AG09309 (cell line): ENCODE results near the gene MDP1.
"Not testable (repeated sequence)": the region's sequence is repeated elsewhere in the genome, so short reads cannot be mapped to it uniquely, and the experiment has no call there.

Experiments
- DNase-seq: peaks from one replicate; pipeline ENCODE4 v3.0.0-alpha.2; 2010; ENCODE audit warnings: low read depth
- H3K4me3 ChIP-seq: 2 replicates; pipeline ENCODE4 v1.5.1; 2011; ENCODE audit warnings: mild to moderate bottlenecking, low read depth, low read length, moderate library complexity; ENCODE audit not compliant: control insufficient read depth
- CTCF ChIP-seq: IDR thresholded peaks from 2 replicates; pipeline ENCODE4 v1.5.1; 2011; ENCODE audit warnings: mild to moderate bottlenecking, low read depth, low read length, inconsistent platforms; ENCODE audit not compliant: insufficient read depth, control insufficient read depth; ENCODE audit errors: missing control alignments

Gene MDP1

GRCh38 chr14:24204163-24205146 lies 11.4 kb downstream of the MDP1 start:
- no peak for TF ChIP-seq CTCF
- no peak for DNase-seq
- H3K4me3 ChIP-seq = no peak overlapping the region

GRCh38 chr14:24203249-24203886 lies 12.5 kb downstream of the MDP1 start:
- not testable (repeated sequence) for H3K4me3 ChIP-seq, DNase-seq

GRCh38 chr14:24202538-24202937 lies 13.3 kb downstream of the MDP1 start:
- DNase-seq, H3K4me3 ChIP-seq: not testable (repeated sequence)

GRCh38 chr14:24198814-24199524 lies 16.9 kb downstream of the MDP1 start:
- no peak for TF ChIP-seq CTCF

GRCh38 chr14:24197056-24197450 lies 18.8 kb downstream of the MDP1 start:
- DNase-seq = no peak
- H3K4me3 ChIP-seq = no peak overlapping the region
- no peak for TF ChIP-seq CTCF

More at GRCh38 chr14:24198814-24199524, 16.9 kb downstream of the MDP1 start:
- DNase-seq = no peak
- H3K4me3 ChIP-seq = no peak overlapping the region

GRCh38 chr14:24196071-24197055 lies 19.5 kb downstream of the MDP1 start:
- TF ChIP-seq CTCF = no peak
- H3K4me3 ChIP-seq = peak overlapping the region; percentile 94
- DNase-seq = no peak
